ENCODE data around the gene TBX6. TPM values are rescaled to one million over a fixed set of nuclear protein-coding genes. Genes with fewer than 3 reads are reported as not detected.
A peak's percentile ranks its signal among the peaks of the same experiment; 100 is the strongest.

TBX6 gene
- total RNA-seq, 2 donors from 2014 or later = 1.8 to 2.6 TPM

DNA sequence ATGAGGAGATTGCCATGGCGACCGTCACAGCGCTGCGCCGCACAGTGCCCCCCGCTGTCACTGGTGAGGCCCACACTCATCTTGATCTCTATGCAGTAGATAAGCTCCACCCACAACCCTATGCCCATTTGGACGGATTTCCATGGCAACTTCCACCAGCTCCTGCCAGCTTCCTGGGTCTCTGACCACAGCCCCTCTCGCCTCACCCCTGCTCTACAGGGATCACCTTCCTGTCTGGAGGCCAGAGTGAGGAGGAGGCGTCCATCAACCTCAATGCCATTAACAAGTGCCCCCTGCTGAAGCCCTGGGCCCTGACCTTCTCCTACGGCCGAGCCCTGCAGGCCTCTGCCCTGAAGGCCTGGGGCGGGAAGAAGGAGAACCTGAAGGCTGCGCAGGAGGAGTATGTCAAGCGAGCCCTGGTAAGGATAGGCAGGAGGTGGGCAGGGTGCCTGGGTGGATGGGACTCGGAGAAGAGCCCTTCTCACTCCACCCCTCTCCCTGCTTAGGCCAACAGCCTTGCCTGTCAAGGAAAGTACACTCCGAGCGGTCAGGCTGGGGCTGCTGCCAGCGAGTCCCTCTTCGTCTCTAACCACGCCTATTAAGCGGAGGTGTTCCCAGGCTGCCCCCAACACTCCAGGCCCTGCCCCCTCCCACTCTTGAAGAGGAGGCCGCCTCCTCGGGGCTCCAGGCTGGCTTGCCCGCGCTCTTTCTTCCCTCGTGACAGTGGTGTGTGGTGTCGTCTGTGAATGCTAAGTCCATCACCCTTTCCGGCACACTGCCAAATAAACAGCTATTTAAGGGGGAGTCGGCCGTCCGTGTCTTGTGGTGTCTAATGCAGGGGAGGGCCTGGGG, 21.9 kb downstream of the TBX6 start:
- WGBS, 2 donors = 74 to 83% methylated on average over 21 to 31 of the region's 31 CpGs
- intact Hi-C loops (cut with DNase I) = no loop called here
- DNase-seq = no peak
- no peak for ATAC-seq
- Histone ChIP-seq H3K4me3 (no peak overlapping the region), H3K27me3 (no peaks in the 10 kb centered on the region), H3K27ac (no peak overlapping the region), H3K36me3 (replicated peaks in 1 of 2; ENCODE audit: insufficient read depth in 1 of 2, low read depth in 2 of 2) (peaks cover 10 to 24% of the 10 kb centered on the region in 2 donors), H3K9me3 (no peaks in the 10 kb centered on the region), H3K4me1 (peaks cover 31% of the 10 kb centered on the region)
- TF ChIP-seq POLR2A (IDR thresholded peaks at IDR 0.05) = no peak
- TF ChIP-seq, protein P1, sequence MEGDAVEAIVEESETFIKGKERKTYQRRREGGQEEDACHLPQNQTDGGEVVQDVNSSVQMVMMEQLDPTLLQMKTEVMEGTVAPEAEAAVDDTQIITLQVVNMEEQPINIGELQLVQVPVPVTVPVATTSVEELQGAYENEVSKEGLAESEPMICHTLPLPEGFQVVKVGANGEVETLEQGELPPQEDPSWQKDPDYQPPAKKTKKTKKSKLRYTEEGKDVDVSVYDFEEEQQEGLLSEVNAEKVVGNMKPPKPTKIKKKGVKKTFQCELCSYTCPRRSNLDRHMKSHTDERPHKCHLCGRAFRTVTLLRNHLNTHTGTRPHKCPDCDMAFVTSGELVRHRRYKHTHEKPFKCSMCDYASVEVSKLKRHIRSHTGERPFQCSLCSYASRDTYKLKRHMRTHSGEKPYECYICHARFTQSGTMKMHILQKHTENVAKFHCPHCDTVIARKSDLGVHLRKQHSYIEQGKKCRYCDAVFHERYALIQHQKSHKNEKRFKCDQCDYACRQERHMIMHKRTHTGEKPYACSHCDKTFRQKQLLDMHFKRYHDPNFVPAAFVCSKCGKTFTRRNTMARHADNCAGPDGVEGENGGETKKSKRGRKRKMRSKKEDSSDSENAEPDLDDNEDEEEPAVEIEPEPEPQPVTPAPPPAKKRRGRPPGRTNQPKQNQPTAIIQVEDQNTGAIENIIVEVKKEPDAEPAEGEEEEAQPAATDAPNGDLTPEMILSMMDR (IDR thresholded peaks at IDR 0.05) = no peak

DNA sequence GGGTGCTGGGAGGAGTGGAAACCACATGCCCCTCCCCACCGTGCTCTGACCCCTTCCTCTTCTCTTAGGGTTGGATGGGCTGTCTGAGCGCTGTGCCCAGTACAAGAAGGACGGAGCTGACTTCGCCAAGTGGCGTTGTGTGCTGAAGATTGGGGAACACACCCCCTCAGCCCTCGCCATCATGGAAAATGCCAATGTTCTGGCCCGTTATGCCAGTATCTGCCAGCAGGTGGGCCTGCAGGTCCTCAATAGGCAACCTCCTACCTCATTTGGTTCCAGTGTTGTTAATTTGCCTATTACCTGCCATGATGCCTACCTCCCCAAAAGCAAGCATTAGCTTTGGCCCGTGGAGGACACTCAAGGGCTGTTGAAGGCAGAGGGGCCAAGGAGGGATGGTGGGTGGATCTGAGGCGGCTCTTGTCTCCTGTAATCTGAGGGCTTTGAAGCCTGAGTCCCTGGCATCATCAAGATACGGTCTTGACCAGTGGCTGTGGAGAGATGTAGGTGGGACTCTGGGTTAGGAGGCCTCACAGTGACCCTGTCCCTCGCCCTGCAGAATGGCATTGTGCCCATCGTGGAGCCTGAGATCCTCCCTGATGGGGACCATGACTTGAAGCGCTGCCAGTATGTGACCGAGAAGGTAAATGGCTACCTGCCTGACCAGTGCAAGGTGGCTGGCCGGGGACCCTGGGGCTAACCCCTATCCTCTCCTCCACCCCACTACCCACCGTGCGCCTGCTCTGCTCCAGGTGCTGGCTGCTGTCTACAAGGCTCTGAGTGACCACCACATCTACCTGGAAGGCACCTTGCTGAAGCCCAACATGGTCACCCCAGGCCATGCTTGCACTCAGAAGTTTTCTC, 22.7 kb downstream of the TBX6 start:
- H3K27ac ChIP-seq = no peak overlapping the region
- no peaks in the 10 kb centered on the region for H3K9me3 ChIP-seq
- ATAC-seq (no peak), DNase-seq (peak in 2 of 4 donors; percentile 23 to 32)
- 80 to 88% methylated on average over 5 to 17 of the region's 17 CpGs for WGBS, 2 donors
- TF ChIP-seq POLR2A (IDR thresholded peaks at IDR 0.05) = no peak
- TF ChIP-seq, protein P1 (IDR thresholded peaks at IDR 0.05) = peak in 4 of 7 experiments; percentile 35 to 41 (median 39)
- H3K4me1 ChIP-seq = peaks cover 36% of the 10 kb centered on the region
- no peaks in the 10 kb centered on the region for H3K27me3 ChIP-seq
- H3K36me3 ChIP-seq (replicated peaks in 1 of 2; ENCODE audit: insufficient read depth in 1 of 2, low read depth in 2 of 2) = peaks cover 10 to 24% of the 10 kb centered on the region in 2 donors
- no peak overlapping the region for H3K4me3 ChIP-seq
- intact Hi-C loops (cut with DNase I) = no loop called here

DNA sequence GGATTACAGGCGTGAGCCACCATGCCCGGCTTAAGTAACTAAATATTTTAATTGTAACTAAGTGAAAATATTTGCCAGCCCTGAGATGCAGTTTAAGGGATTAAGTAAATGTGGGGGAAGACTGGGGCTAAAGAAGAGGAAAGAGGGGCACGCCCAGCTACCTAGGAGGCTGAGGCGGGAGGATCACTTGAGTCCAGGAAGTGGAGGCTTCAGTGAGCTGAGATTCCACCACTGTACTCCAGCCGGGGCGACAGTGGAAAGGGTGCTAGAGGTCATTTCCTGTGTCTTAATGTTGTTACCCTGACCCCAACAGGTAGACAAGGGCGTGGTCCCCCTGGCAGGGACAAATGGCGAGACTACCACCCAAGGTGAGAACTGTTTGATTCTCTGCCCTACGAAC, 23.4 kb downstream of the TBX6 start:
- H3K4me1 ChIP-seq = peaks cover 42% of the 10 kb centered on the region
- no peaks in the 10 kb centered on the region for H3K27me3 ChIP-seq
- no peak overlapping the region for H3K27ac ChIP-seq
- H3K4me3 ChIP-seq = no peak overlapping the region
- peaks cover 10 to 24% of the 10 kb centered on the region in 2 donors for H3K36me3 ChIP-seq (replicated peaks in 1 of 2; ENCODE audit: insufficient read depth in 1 of 2, low read depth in 2 of 2)
- DNase-seq (no peak), ATAC-seq (no peak)
- H3K9me3 ChIP-seq = no peaks in the 10 kb centered on the region
- intact Hi-C loops (cut with DNase I) = no loop called here
- TF ChIP-seq, protein P1 (IDR thresholded peaks at IDR 0.05) = no peak
- no peak for TF ChIP-seq POLR2A (IDR thresholded peaks at IDR 0.05)
- 84 to 94% methylated on average over 7 to 9 of the region's 9 CpGs for WGBS, 2 donors

- intact Hi-C loops (cut with DNase I) = no loop called here
- no peak for DNase-seq
- Histone ChIP-seq H3K4me1 (peaks cover 45% of the 10 kb centered on the region), H3K4me3 (no peak overlapping the region), H3K9me3 (no peaks in the 10 kb centered on the region), H3K27me3 (no peaks in the 10 kb centered on the region), H3K36me3 (replicated peaks in 1 of 2; ENCODE audit: insufficient read depth in 1 of 2, low read depth in 2 of 2) (peaks cover 10 to 24% of the 10 kb centered on the region in 2 donors), H3K27ac (peak overlapping the region in 3 of 4 donors; percentile 86 to 99 (median 99))
- no peak for ATAC-seq
- 75 to 79% methylated on average over 6 of the region's 6 CpGs for WGBS, 2 donors
- no peak for TF ChIP-seq POLR2A (IDR thresholded peaks at IDR 0.05)
- TF ChIP-seq, protein P1 (IDR thresholded peaks at IDR 0.05) = no peak
Observed at GRCh38 chr16:30067584-30067916, 24.2 kb downstream of the TBX6 start.

Data from body of pancreas (tissue), 4 donors.